Loucy (cell line): Measurements from ENCODE around the gene CYP17A1.

Source experiments
- H2AFZ ChIP-seq: fragments of 200-600 bp; sonication (generic); 2 replicates; pipeline ENCODE4 v1.6.0; 2016; ENCODE audit warnings: antibody characterized with exemption, mild to moderate bottlenecking, low read length, moderate library complexity
- H3F3A ChIP-seq: fragments of 200-600 bp; 2 replicates; pipeline ENCODE4 v1.6.0; 2016; ENCODE audit warnings: antibody characterized with exemption, low read depth, mild to moderate bottlenecking
- H3K27me3 ChIP-seq: fragments of 200-600 bp; sonication (generic); 2 replicates; pipeline ENCODE4 v1.6.1; 2014; ENCODE audit warnings: low read length, mild to moderate bottlenecking; ENCODE audit not compliant: insufficient read depth, poor library complexity, severe bottlenecking
- H3K36me3 ChIP-seq: fragments of 200-600 bp; sonication (generic); 2 replicates; pipeline ENCODE4 v1.6.1; 2016; ENCODE audit warnings: low read length; ENCODE audit not compliant: insufficient read depth
- H3K4me1 ChIP-seq: fragments of 200-600 bp; sonication (generic); 2 replicates; pipeline ENCODE4 v1.5.1; 2014; ENCODE audit warnings: low read length, mild to moderate bottlenecking; ENCODE audit not compliant: insufficient read depth, poor library complexity, severe bottlenecking
- H3K4me2 ChIP-seq: fragments of 200-600 bp; sonication (generic); 2 replicates; pipeline ENCODE4 v1.6.0; 2014; ENCODE audit warnings: antibody characterized with exemption, low read length, low read depth, mild to moderate bottlenecking; ENCODE audit not compliant: poor library complexity, severe bottlenecking
- H3K4me3 ChIP-seq: fragments of 200-600 bp; sonication (generic); 2 replicates; pipeline ENCODE4 v1.5.1; 2014; ENCODE audit warnings: low read length, mild to moderate bottlenecking, mixed read lengths; ENCODE audit not compliant: poor library complexity, severe bottlenecking
- H3K79me2 ChIP-seq: fragments of 200-600 bp; sonication (generic); 2 replicates; pipeline ENCODE4 v1.6.1; 2014; ENCODE audit warnings: low read length; ENCODE audit not compliant: insufficient read depth
- H3K9ac ChIP-seq: fragments of 200-600 bp; sonication (generic); 2 replicates; pipeline ENCODE4 v1.6.0; 2014; ENCODE audit warnings: mild to moderate bottlenecking, low read depth, low read length, moderate library complexity; ENCODE audit not compliant: poor library complexity, severe bottlenecking
- H3K9me2 ChIP-seq: fragments of 200-600 bp; sonication (generic); replicated peaks from 2 replicates; pipeline ENCODE4 v1.6.1; 2016; ENCODE audit warnings: low read depth, low read length, mixed read lengths
- H3K9me3 ChIP-seq: fragments of 200-600 bp; sonication (generic); 2 replicates; pipeline ENCODE4 v1.6.1; 2014; ENCODE audit warnings: mild to moderate bottlenecking, antibody characterized with exemption, low read length, low read depth; ENCODE audit not compliant: insufficient read depth
- H4K20me1 ChIP-seq: fragments of 200-600 bp; sonication (generic); 2 replicates; pipeline ENCODE4 v1.6.0; 2014; ENCODE audit warnings: antibody characterized with exemption, low read length, mild to moderate bottlenecking; ENCODE audit not compliant: insufficient read depth, poor library complexity, severe bottlenecking
- CTCF ChIP-seq: fragments of 200-600 bp; sonication (generic); conservative IDR thresholded peaks from 2 replicates; pipeline ENCODE4 v1.5.1; 2014; ENCODE audit warnings: mild to moderate bottlenecking, antibody characterized with exemption, low read length
- EZH2phosphoT487 ChIP-seq: fragments of 200-600 bp; IDR thresholded peaks from 2 replicates; pipeline ENCODE4 v1.6.1; 2018; ENCODE audit warnings: antibody characterized with exemption, mild to moderate bottlenecking, moderate library complexity, borderline replicate concordance

The CYP17A1 gene

GRCh38 chr10:102876747-102877153 lies 39.5 kb upstream of the CYP17A1 start:
- Histone ChIP-seq H3K4me2 (no peak overlapping the region), H2AFZ (no peak overlapping the region), H3K9ac (no peak overlapping the region), H3K9me3 (no peaks in the 10 kb centered on the region), H4K20me1 (no peaks in the 10 kb centered on the region), H3K27me3 (no peaks in the 10 kb centered on the region), H3K4me3 (no peak overlapping the region), H3F3A (no peaks in the 10 kb centered on the region), H3K9me2 (no peaks in the 10 kb centered on the region), H3K36me3 (no peaks in the 10 kb centered on the region), H3K4me1 (no peaks in the 10 kb centered on the region), H3K79me2 (no peaks in the 10 kb centered on the region)
- TF ChIP-seq CTCF (no peak), EZH2phosphoT487 (no peak)

- TF ChIP-seq CTCF: no peak
- no peak for TF ChIP-seq EZH2phosphoT487
- Histone ChIP-seq H3K4me3 (no peak overlapping the region), H3K36me3 (no peaks in the 10 kb centered on the region), H3K4me2 (no peak overlapping the region), H3K79me2 (no peaks in the 10 kb centered on the region), H4K20me1 (no peaks in the 10 kb centered on the region), H3K27me3 (no peaks in the 10 kb centered on the region), H3K9me2 (no peaks in the 10 kb centered on the region), H2AFZ (no peak overlapping the region), H3F3A (no peaks in the 10 kb centered on the region), H3K9ac (no peak overlapping the region), H3K9me3 (no peaks in the 10 kb centered on the region), H3K4me1 (no peaks in the 10 kb centered on the region)
Measured at GRCh38 chr10:102872163-102872562, 35.0 kb upstream of the CYP17A1 start.

- TF ChIP-seq EZH2phosphoT487: no peak
- TF ChIP-seq CTCF: no peak
- H3K36me3 ChIP-seq: no peaks in the 10 kb centered on the region
- no peaks in the 10 kb centered on the region for H3K4me1 ChIP-seq
- no peaks in the 10 kb centered on the region for H4K20me1 ChIP-seq
- H3K9ac ChIP-seq: no peak overlapping the region
- H3K4me3 ChIP-seq: no peak overlapping the region
- no peaks in the 10 kb centered on the region for H3K79me2 ChIP-seq
- H3K27me3 ChIP-seq: no peaks in the 10 kb centered on the region
- H3K9me2 ChIP-seq: no peaks in the 10 kb centered on the region
- H2AFZ ChIP-seq: no peak overlapping the region
- no peaks in the 10 kb centered on the region for H3F3A ChIP-seq
- H3K4me2 ChIP-seq: no peak overlapping the region
- no peaks in the 10 kb centered on the region for H3K9me3 ChIP-seq
Measured at GRCh38 chr10:102870221-102870620, 33.0 kb upstream of the CYP17A1 start.
